CD14-positive monocyte (primary cell): ENCODE data around the gene WFS1. TPM values are rescaled to one million over a fixed set of nuclear protein-coding genes. Genes with fewer than 3 reads are reported as not detected.

Experiments used
- DNase-seq, 3 donors: peaks; one replicate each; pipeline ENCODE4 v3.0.0-alpha.2; 2011 to 2022
- H2AFZ ChIP-seq: 2 replicates; pipeline ENCODE4 v1.6.0; 2012; ENCODE audit warnings: mild to moderate bottlenecking, low read depth, low read length, inconsistent platforms; ENCODE audit not compliant: insufficient read depth, poor library complexity, severe bottlenecking
- H3K27ac ChIP-seq, 2 donors: 1 replicate in 1 of 2; 2 replicates in 1 of 2; pipeline ENCODE4 v1.5.1; 2012 to 2013; ENCODE audit warnings: low read length in 2 of 2, control low read depth in 1 of 2, inconsistent platforms in 1 of 2, low read depth in 1 of 2, mild to moderate bottlenecking in 1 of 2
- H3K27me3 ChIP-seq, 2 donors: one replicate each; pipeline versions ENCODE4 v1.6.0 to v1.6.1; 2011 to 2013; ENCODE audit warnings: low read length in 2 of 2; ENCODE audit not compliant: control insufficient read depth in 2 of 2, insufficient read depth in 2 of 2
- H3K36me3 ChIP-seq, 2 donors: replicated peaks in 1 of 2; 1 replicate in 1 of 2; 2 replicates in 1 of 2; pipeline versions ENCODE4 v1.5.1 to v1.6.1; 2012 to 2013; ENCODE audit warnings: low read length in 2 of 2, control low read depth in 1 of 2, inconsistent platforms in 1 of 2, mild to moderate bottlenecking in 1 of 2; ENCODE audit not compliant: insufficient read depth in 2 of 2, control insufficient read depth in 1 of 2
- H3K4me1 ChIP-seq, 2 donors: 1 replicate in 1 of 2; 2 replicates in 1 of 2; pipeline versions ENCODE4 v1.5.1 to v1.6.1; 2012 to 2013; ENCODE audit warnings: low read length in 2 of 2, control low read depth in 1 of 2, inconsistent platforms in 1 of 2, mild to moderate bottlenecking in 1 of 2, moderate library complexity in 1 of 2; ENCODE audit not compliant: insufficient read depth in 2 of 2, control insufficient read depth in 1 of 2
- H3K4me2 ChIP-seq: replicated peaks from 2 replicates; pipeline ENCODE3; 2012; ENCODE audit warnings: low read length, moderate library complexity, mild to moderate bottlenecking; ENCODE audit not compliant: poor library complexity, severe bottlenecking; ENCODE audit errors: extremely low read depth
- H3K4me3 ChIP-seq, 3 experiments: fragments of 200-600 bp in 1 of 3; sonication (generic) in 1 of 3; replicated peaks in 1 of 3; 1 replicate in 2 of 3; 2 replicates in 1 of 3; pipeline ENCODE4 v1.5.1; 2011 to 2013; ENCODE audit warnings: low read length in 3 of 3, mild to moderate bottlenecking in 3 of 3, control low read depth in 2 of 3, low read depth in 2 of 3, inconsistent platforms in 1 of 3, moderate library complexity in 1 of 3
- H3K79me2 ChIP-seq: 2 replicates; pipeline ENCODE4 v1.6.0; 2012; ENCODE audit warnings: mild to moderate bottlenecking, control low read depth, inconsistent platforms, low read length, moderate library complexity; ENCODE audit not compliant: insufficient read depth
- H3K9ac ChIP-seq: 2 replicates; pipeline ENCODE4 v1.6.0; 2017; ENCODE audit warnings: low read length, mild to moderate bottlenecking; ENCODE audit not compliant: insufficient read depth, poor library complexity, severe bottlenecking
- H3K9me3 ChIP-seq, 2 donors: replicated peaks in 1 of 2; 1 replicate in 1 of 2; 2 replicates in 1 of 2; pipeline versions ENCODE4 v1.5.1 to v1.6.1; 2012 to 2013; ENCODE audit warnings: low read length in 2 of 2, control low read depth in 1 of 2; ENCODE audit not compliant: control insufficient read depth in 1 of 2, insufficient read depth in 1 of 2
- H4K20me1 ChIP-seq: 2 replicates; pipeline ENCODE4 v1.6.0; 2012; ENCODE audit warnings: mild to moderate bottlenecking, low read length, control low read depth, moderate library complexity; ENCODE audit not compliant: insufficient read depth
- H3K27ac Mint-ChIP-seq, 7 donors: one replicate each; pipeline ENCODE4 v1.8.0; 2020; ENCODE audit warnings: mild to moderate bottlenecking in 7 of 7, mixed read lengths in 7 of 7, moderate library complexity in 6 of 7, inconsistent platforms in 2 of 7
- H3K27me3 Mint-ChIP-seq, 3 donors: one replicate each; pipeline ENCODE4 v1.8.0; 2021 to 2022; ENCODE audit warnings: low read depth in 3 of 3, mild to moderate bottlenecking in 3 of 3, mixed read lengths in 3 of 3, moderate library complexity in 3 of 3, inconsistent platforms in 1 of 3
- H3K36me3 Mint-ChIP-seq, 2 donors: one replicate each; pipeline ENCODE4 v1.8.0; 2020; ENCODE audit warnings: mixed read lengths in 2 of 2, inconsistent platforms in 1 of 2, mild to moderate bottlenecking in 1 of 2
- H3K4me1 Mint-ChIP-seq: one replicate; pipeline ENCODE4 v1.8.0; 2020; ENCODE audit warnings: mild to moderate bottlenecking, mixed read lengths
- H3K4me3 Mint-ChIP-seq, 2 donors: one replicate each; pipeline ENCODE4 v1.8.0; 2020; ENCODE audit warnings: mild to moderate bottlenecking in 2 of 2, mixed read lengths in 2 of 2, moderate library complexity in 1 of 2
- H3K9me3 Mint-ChIP-seq, 7 donors: one replicate each; pipeline ENCODE4 v1.8.0; 2020 to 2022; ENCODE audit warnings: mixed read lengths in 7 of 7, mild to moderate bottlenecking in 6 of 7, moderate library complexity in 6 of 7, inconsistent platforms in 2 of 7
- WGBS: methylation state at CpG from one replicate; pipeline ENCODE4 v1.1.5; 2013; ENCODE audit warnings: missing lambda C conversion rate; ENCODE audit not compliant: insufficient coverage; 5-methylcytosine and 5-hydroxymethylcytosine counted together
- intact Hi-C, 2 donors: fragments of 100-400 bp; cut with micrococcal nuclease; formaldehyde crosslinking; loops; one replicate each; pipeline versions ENCODE4 v1.15.0 to v1.15.1; 2023
- polyA plus RNA-seq, 3 donors: library from polyadenylated mRNA; depleted of rRNA in 1 of 3; unstranded in 2 of 3; stranded (reverse) in 1 of 3; fragments of 300-500 nt in 2 of 3; fragments of >200 nt in 1 of 3; fragmentation: Illumina TruSeq in 2 of 3; gene quantifications; 1 replicate in 2 of 3; 2 replicates in 1 of 3; pipeline ENCODE4 v1.2.3, GENCODE V29; 2012 to 2021
- TF ChIP-seq, protein P1 (sequence below): fragments of 200-600 bp; IDR thresholded peaks from one replicate; pipeline ENCODE4 v1.8.0; 2022; ENCODE audit warnings: antibody characterized with exemption, mild to moderate bottlenecking

The WFS1 gene
- polyA plus RNA-seq, 3 donors = 0.39 to 1.8 (median 0.93) TPM

GRCh38 chr4:6322761-6323566 is 53.3 kb downstream of the WFS1 start:
- Mint-ChIP-seq H3K27ac (no peak overlapping the region), H3K4me1 (no peaks in the 10 kb centered on the region), H3K4me3 (peak overlapping the region in 1 of 2 donors; percentile 33), H3K9me3 (peaks cover 2 to 12% (median 4%) of the 10 kb centered on the region in 7 donors), H3K27me3 (peaks cover 27 to 42% (median 39%) of the 10 kb centered on the region in 3 donors), H3K36me3 (no peaks in the 10 kb centered on the region)
- 63% methylated on average over 22 of the region's 33 CpGs for WGBS
- Histone ChIP-seq H3K4me2 (no peak overlapping the region), H3K36me3 (no peaks in the 10 kb centered on the region), H3K9me3 (no peaks in the 10 kb centered on the region), H3K9ac (no peak overlapping the region), H2AFZ (no peak overlapping the region), H3K27me3 (peaks cover 0 to 16% of the 10 kb centered on the region in 2 donors), H3K4me1 (no peaks in the 10 kb centered on the region), H3K27ac (no peak overlapping the region), H3K4me3 (no peak overlapping the region), H4K20me1 (no peaks in the 10 kb centered on the region), H3K79me2 (no peaks in the 10 kb centered on the region)
- TF ChIP-seq, protein P1, sequence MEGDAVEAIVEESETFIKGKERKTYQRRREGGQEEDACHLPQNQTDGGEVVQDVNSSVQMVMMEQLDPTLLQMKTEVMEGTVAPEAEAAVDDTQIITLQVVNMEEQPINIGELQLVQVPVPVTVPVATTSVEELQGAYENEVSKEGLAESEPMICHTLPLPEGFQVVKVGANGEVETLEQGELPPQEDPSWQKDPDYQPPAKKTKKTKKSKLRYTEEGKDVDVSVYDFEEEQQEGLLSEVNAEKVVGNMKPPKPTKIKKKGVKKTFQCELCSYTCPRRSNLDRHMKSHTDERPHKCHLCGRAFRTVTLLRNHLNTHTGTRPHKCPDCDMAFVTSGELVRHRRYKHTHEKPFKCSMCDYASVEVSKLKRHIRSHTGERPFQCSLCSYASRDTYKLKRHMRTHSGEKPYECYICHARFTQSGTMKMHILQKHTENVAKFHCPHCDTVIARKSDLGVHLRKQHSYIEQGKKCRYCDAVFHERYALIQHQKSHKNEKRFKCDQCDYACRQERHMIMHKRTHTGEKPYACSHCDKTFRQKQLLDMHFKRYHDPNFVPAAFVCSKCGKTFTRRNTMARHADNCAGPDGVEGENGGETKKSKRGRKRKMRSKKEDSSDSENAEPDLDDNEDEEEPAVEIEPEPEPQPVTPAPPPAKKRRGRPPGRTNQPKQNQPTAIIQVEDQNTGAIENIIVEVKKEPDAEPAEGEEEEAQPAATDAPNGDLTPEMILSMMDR = no peak
- intact Hi-C loops = no loop called here
- no peak for DNase-seq

DNA sequence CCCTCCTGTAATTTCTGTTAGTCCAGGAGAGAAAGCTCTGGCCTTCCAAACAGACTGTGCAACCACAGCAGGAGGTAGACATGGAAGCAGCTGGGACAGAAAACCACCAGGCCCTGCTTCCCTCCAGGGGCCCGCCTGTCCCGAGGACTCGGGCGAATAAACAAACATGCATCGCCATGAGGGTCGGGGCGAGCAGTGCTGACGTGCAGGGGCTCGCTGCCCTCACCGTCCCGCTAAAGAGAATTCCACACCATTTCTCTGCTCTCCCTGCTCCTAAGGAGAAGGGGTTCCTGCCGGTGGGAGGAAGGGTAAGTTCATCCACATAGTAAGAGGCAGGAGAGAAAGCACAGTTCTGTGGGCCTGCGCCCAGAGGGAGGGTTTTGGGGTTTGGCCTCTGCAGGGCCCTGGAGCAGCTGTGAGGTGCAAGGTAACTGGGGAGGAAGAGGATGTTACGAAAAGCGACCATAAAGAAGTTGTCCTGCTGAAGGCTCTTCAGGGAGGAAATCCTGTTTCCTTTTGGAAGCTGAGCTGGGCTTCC is 54.9 kb downstream of the WFS1 start:
- Mint-ChIP-seq H3K9me3 (peaks cover 2 to 10% (median 4%) of the 10 kb centered on the region in 7 donors), H3K27ac (no peak overlapping the region), H3K36me3 (no peaks in the 10 kb centered on the region), H3K4me3 (no peak overlapping the region), H3K4me1 (no peaks in the 10 kb centered on the region), H3K27me3 (peaks cover 27 to 42% (median 41%) of the 10 kb centered on the region in 3 donors)
- H3K27ac ChIP-seq = no peak overlapping the region
- TF ChIP-seq, protein P1 = no peak
- intact Hi-C loops = no loop called here
- no peaks in the 10 kb centered on the region for H3K4me1 ChIP-seq
- no peaks in the 10 kb centered on the region for H3K36me3 ChIP-seq
- no peaks in the 10 kb centered on the region for H3K9me3 ChIP-seq
- H3K79me2 ChIP-seq = no peaks in the 10 kb centered on the region
- no peak overlapping the region for H2AFZ ChIP-seq
- DNase-seq = no peak
- no peak overlapping the region for H3K9ac ChIP-seq
- no peak overlapping the region for H3K4me3 ChIP-seq
- peaks cover 0 to 16% of the 10 kb centered on the region in 2 donors for H3K27me3 ChIP-seq
- H4K20me1 ChIP-seq = no peaks in the 10 kb centered on the region
- WGBS = 4% methylated on average over 9 of the region's 15 CpGs
- no peak overlapping the region for H3K4me2 ChIP-seq
